Kidney (tissue), 14 donors: Measurements from ENCODE around the gene AMH. TPM values are rescaled to one million over a fixed set of nuclear protein-coding genes. Genes with fewer than 3 reads are reported as not detected.

Experiments used
- DNase-seq, 5 donors: peaks; one replicate each; pipeline ENCODE4 v3.0.0-alpha.2; 2013 to 2020
- FAIRE-seq: peaks from 2 replicates; lab custom pipeline; 2012; peaks lifted over from hg19 to GRCh38; lab: Jason Lieb, UNC
- H3K27ac ChIP-seq, 2 donors: one replicate each; pipeline ENCODE4 v1.7.0; 2013; ENCODE audit warnings: low read depth in 2 of 2, low read length in 2 of 2, inconsistent platforms in 1 of 2
- H3K27me3 ChIP-seq: one replicate; pipeline ENCODE4 v1.7.1; 2013; ENCODE audit warnings: low read length, inconsistent platforms; ENCODE audit not compliant: control insufficient read depth, insufficient read depth
- H3K36me3 ChIP-seq, 3 donors: one replicate each; pipeline versions ENCODE4 v1.7.0 to v1.7.1; 2013; ENCODE audit warnings: low read length in 3 of 3, control low read depth in 1 of 3, inconsistent platforms in 1 of 3; ENCODE audit not compliant: insufficient read depth in 3 of 3, control insufficient read depth in 2 of 3
- H3K4me1 ChIP-seq, 3 donors: one replicate each; pipeline versions ENCODE4 v1.7.0 to v1.7.1; 2013; ENCODE audit warnings: low read length in 3 of 3, inconsistent platforms in 1 of 3, low read depth in 1 of 3; ENCODE audit not compliant: control insufficient read depth in 2 of 3, insufficient read depth in 2 of 3
- H3K4me3 ChIP-seq, 3 donors: one replicate each; pipeline versions ENCODE4 v1.7.0 to v1.8.1; 2013; ENCODE audit warnings: low read length in 3 of 3, control low read depth in 1 of 3, inconsistent platforms in 1 of 3
- H3K9ac ChIP-seq, 3 donors: one replicate each; pipeline versions ENCODE4 v1.7.0 to v1.7.1; 2013; ENCODE audit warnings: low read length in 3 of 3, control low read depth in 1 of 3, inconsistent platforms in 1 of 3
- H3K9me3 ChIP-seq, 3 donors: one replicate each; pipeline versions ENCODE4 v1.7.0 to v1.7.1; 2013; ENCODE audit warnings: low read length in 3 of 3, control low read depth in 1 of 3, inconsistent platforms in 1 of 3; ENCODE audit not compliant: control insufficient read depth in 2 of 3, insufficient read depth in 1 of 3
- intact Hi-C: fragments of 100-400 bp; cut with DNase I; formaldehyde crosslinking; loops from one replicate; pipeline ENCODE4 v1.11.1; 2022
- polyA plus RNA-seq: library from polyadenylated mRNA; stranded (reverse); fragments of 350-450 nt; fragmentation: Illumina TruSeq; extraction: RNeasy Lipid Tissue Mini Kit (QIAGEN cat#74804); gene quantifications from one replicate; pipeline ENCODE4 v1.2.3, GENCODE V29; 2014; ENCODE audit warnings: low read depth, low replicate concordance; ENCODE audit not compliant: insufficient read depth
- total RNA-seq: library from RNA; stranded (reverse); fragmentation: NEBNext Ultra II Directional; extraction: Animal tissue kit (Norgen Biotek cat#: 25700); gene quantifications from one replicate; pipeline ENCODE4 v1.2.1, GENCODE V29; 2021
- TF ChIP-seq, protein P1 (sequence below): IDR thresholded peaks from 3 replicates; pipeline ENCODE4 v1.5.1; 2012; ENCODE audit warnings: mild to moderate bottlenecking, moderate library complexity, borderline replicate concordance; ENCODE audit not compliant: insufficient read depth; ENCODE audit errors: extremely low read depth
- donor health status: control.
- donor health status: control.
- donor health status: control.
- donor health status: control.
- donor health status: control.
- donor health status: DM: yes; HTN: yes; CAD: no.
- donor health status: Normal renal cell carcinoma (clear cell type).

AMH gene
- total and polyA plus RNA-seq, 2 donors from 2014 or later: 0.60 to 1.0 TPM

DNA sequence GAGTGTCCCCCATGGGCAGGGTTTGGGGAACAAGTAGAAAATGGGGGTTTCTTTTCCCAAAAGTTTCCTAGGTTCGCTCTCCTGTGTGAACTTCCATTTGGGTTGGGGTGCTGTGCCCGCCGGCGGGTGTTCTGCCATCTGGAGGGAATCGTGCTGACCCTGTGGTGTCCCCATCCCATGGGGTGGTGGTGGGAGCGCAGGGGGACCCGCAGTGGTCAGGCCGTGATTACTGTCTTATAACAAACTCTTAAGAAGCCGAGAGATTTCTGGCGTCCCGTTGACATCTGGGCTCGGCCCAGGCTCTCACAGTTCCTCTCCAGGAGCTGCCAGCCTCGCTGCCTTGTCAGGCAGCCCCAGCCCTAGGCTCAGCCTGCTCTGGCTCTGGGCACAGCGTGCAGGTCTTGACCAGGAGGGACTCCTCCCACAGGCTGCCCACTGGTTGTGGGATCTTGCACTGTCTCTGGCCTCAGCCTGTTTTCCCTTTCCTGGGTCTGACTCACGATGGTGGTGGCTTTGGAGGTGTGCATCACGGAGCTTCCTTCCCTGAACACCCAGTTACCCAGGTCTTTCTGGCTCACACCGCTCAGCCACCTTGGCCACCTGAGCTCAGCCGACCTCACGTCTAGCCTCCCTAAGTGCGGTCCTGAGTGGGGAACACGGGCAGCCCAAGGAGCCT lies 47.5 kb upstream of the AMH start:
- H3K27ac ChIP-seq: no peak overlapping the region
- no peak for DNase-seq
- TF ChIP-seq, protein P1, sequence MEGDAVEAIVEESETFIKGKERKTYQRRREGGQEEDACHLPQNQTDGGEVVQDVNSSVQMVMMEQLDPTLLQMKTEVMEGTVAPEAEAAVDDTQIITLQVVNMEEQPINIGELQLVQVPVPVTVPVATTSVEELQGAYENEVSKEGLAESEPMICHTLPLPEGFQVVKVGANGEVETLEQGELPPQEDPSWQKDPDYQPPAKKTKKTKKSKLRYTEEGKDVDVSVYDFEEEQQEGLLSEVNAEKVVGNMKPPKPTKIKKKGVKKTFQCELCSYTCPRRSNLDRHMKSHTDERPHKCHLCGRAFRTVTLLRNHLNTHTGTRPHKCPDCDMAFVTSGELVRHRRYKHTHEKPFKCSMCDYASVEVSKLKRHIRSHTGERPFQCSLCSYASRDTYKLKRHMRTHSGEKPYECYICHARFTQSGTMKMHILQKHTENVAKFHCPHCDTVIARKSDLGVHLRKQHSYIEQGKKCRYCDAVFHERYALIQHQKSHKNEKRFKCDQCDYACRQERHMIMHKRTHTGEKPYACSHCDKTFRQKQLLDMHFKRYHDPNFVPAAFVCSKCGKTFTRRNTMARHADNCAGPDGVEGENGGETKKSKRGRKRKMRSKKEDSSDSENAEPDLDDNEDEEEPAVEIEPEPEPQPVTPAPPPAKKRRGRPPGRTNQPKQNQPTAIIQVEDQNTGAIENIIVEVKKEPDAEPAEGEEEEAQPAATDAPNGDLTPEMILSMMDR: no peak
- H3K36me3 ChIP-seq: peaks cover 0 to 3% (median 0%) of the 10 kb centered on the region in 3 donors
- no peaks in the 10 kb centered on the region for H3K9me3 ChIP-seq
- no peak for FAIRE-seq
- no peaks in the 10 kb centered on the region for H3K27me3 ChIP-seq
- H3K9ac ChIP-seq: no peak overlapping the region
- H3K4me1 ChIP-seq: no peaks in the 10 kb centered on the region
- intact Hi-C loops: no loop called here
- H3K4me3 ChIP-seq: no peak overlapping the region

DNA sequence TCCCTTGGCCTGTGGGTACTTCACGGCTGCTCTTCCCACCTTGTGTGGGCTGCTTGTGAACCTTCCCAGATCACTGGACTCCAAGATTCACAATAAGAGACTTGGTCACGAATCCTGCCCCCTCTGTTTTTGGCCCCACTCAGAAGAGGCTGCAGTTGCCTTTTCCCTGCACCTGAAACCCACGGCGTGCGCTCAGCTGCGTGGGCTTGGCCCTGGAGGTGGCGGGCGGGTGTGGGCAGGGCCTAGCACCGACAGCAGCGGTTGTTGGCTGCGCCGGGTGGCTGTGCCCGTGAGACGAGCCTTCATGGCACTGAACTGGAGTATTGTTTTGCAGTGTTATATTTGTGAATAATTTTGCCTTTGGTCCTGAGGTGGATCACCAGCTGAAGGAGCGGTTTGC lies 46.8 kb upstream of the AMH start:
- intact Hi-C loops: no loop called here
- Histone ChIP-seq H3K4me1 (no peaks in the 10 kb centered on the region), H3K27me3 (no peaks in the 10 kb centered on the region), H3K4me3 (no peak overlapping the region), H3K36me3 (peaks cover 0 to 6% (median 1%) of the 10 kb centered on the region in 3 donors), H3K9me3 (no peaks in the 10 kb centered on the region), H3K27ac (no peak overlapping the region), H3K9ac (no peak overlapping the region)
- FAIRE-seq: no peak
- DNase-seq: no peak
- TF ChIP-seq, protein P1: no peak

DNA sequence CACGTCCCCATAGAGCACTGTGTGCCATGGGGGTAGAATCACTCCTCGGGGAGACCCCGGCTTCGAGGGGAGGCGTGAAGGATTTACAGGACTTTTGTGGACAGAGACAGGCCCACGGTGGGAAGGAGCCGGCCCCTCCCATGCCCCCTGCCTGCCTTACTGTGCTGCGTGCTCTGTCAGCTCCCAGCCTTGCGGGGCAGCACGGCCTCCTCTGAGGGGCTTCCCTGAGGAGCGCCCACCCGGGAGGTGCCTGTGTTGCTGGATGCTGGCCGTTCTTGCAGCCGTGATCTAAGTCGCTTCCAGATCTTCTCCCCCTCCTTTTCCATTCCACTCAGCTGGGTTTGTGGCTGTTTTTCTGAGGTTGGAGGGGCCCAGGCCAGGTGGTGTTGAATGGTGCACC lies 42.1 kb upstream of the AMH start:
- no peak overlapping the region for H3K9ac ChIP-seq
- no peak overlapping the region for H3K27ac ChIP-seq
- H3K4me3 ChIP-seq: no peak overlapping the region
- no peaks in the 10 kb centered on the region for H3K27me3 ChIP-seq
- H3K4me1 ChIP-seq: peaks cover 0 to 14% (median 0%) of the 10 kb centered on the region in 3 donors
- DNase-seq (no peak), FAIRE-seq (no peak)
- peaks cover 0 to 16% (median 8%) of the 10 kb centered on the region in 3 donors for H3K36me3 ChIP-seq
- TF ChIP-seq, protein P1: no peak
- H3K9me3 ChIP-seq: no peaks in the 10 kb centered on the region
- intact Hi-C loops: no loop called here
